Astrocyte (in vitro differentiated cells and primary cell): Measurements from ENCODE around the gene SCARF2.
"Not testable (repeated sequence)": the region's sequence is repeated elsewhere in the genome, so short reads cannot be mapped to it uniquely, and the experiment has no call there.

Source experiments
- CTCF ChIP-seq: IDR thresholded peaks from 2 replicates; pipeline ENCODE4 v1.5.1; 2011; ENCODE audit warnings: low read depth, mild to moderate bottlenecking, inconsistent platforms, low read length, moderate library complexity; ENCODE audit not compliant: insufficient read depth
- EZH2 ChIP-seq: IDR thresholded peaks from 2 replicates; pipeline ENCODE4 v1.6.1; 2012; ENCODE audit warnings: mild to moderate bottlenecking, low read length, inconsistent platforms; ENCODE audit not compliant: insufficient read depth

- TF ChIP-seq CTCF, EZH2: not testable (repeated sequence)
These were observed 22.4 kb downstream of the SCARF2 start for GRCh38 chr22:20415241-20415640.
